GM12878 (cell line): ENCODE data around the gene NGDN. TPM values are rescaled to one million over a fixed set of nuclear protein-coding genes. Genes with fewer than 3 reads are reported as not detected.

ENCODE experiments used
- E2F8 ChIP-seq: fragments of 450-650 bp; IDR thresholded peaks from 2 replicates; pipeline ENCODE4 v1.6.1; 2018; ENCODE audit warnings: mild to moderate bottlenecking, low read depth, moderate library complexity; ENCODE audit not compliant: partially characterized antibody
- IRF3 ChIP-seq: fragments of 450-650 bp; IDR thresholded peaks from 2 replicates; pipeline ENCODE4 v1.6.1; 2014; ENCODE audit warnings: mild to moderate bottlenecking
- RELB ChIP-seq: fragments of 450-650 bp; IDR thresholded peaks from 2 replicates; pipeline ENCODE4 v1.6.1; 2017; ENCODE audit warnings: low read depth, mild to moderate bottlenecking, moderate library complexity
- polyA plus RNA-seq, 11 experiments: library from polyadenylated mRNA; depleted of rRNA in 4 of 11; unstranded in 6 of 11; stranded (reverse) in 5 of 11; fragments of >200 nt; fragmentation: Nextera tagmentation in 4 of 11; fragmentation: Illumina TruSeq in 1 of 11; extraction: Ambion mirVana in 4 of 11; extraction: Trizol in 1 of 11; gene quantifications; 1 replicate in 1 of 11; 2 replicates in 10 of 11; pipeline versions ENCODE4 v1.2.1 to v1.2.3, GENCODE V29; 2011 to 2016; ENCODE audit warnings: inconsistent platforms in 2 of 11, missing spikeins in 2 of 11, low read depth in 1 of 11
- total RNA-seq, 4 experiments: library from RNA; depleted of rRNA in 3 of 4; stranded (reverse); fragments of >200 nt in 3 of 4; fragmentation: Illumina TruSeq in 1 of 4; extraction: Trizol in 1 of 4; gene quantifications; 2 replicates each; pipeline versions ENCODE4 v1.2.1 to v1.2.3, GENCODE V29; 2013 to 2021

Gene NGDN
- total and polyA plus RNA-seq, 10 of the 15 experiments (the other 5 are each of a cell fraction or from before 2014, with no cell fraction given): 40.4 to 163 (median 71.4) TPM

- no peak for TF ChIP-seq RELB
- TF ChIP-seq IRF3: no peak
- TF ChIP-seq E2F8: no peak
Measured at GRCh38 chr14:23513005-23513817, 43.7 kb downstream of the NGDN start (continued).
